GM19025 (cell line): ENCODE results near the gene LORICRIN.

Experiments
- ATAC-seq: cut with Tn5 transposase; IDR thresholded peaks from one replicate; pipeline ENCODE4 v1.9.1; 2021; ENCODE audit warnings: mild to moderate bottlenecking, low read depth, moderate library complexity; ENCODE audit not compliant: unreplicated experiment

Gene LORICRIN

DNA sequence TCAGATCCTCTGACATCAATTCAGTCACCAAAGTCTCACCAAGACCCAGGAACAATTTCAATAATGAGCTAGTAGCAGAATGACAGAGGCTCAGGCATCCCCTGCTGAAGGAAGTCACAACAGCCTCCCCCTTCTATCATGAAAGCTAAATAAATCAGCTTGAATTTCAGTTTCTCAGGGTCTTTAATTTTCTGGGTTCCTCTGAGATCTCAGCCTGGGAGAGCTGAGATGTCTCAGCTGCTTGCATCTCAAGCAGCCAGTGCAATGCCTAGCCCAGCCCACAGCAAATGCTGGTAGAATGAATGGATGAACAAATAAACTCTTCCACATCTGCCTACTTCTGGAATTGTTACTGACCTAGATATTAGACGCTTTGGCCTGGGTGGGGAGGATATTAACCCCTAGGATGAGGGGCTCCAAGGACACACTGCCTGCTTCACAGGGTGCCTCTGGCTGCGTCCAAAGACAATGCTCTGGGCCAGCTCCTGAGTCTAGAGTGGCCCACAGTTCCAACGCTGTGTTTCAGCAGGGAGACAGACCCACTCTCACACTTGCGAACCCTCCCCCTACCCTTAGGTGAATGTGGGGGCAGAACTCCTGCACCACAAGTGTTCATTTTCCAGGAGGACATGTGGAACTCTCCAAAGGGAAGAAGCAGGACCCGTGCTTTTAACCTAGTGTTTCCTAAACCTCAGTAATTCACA, 11.2 kb upstream of the LORICRIN start:
- ATAC-seq: no peak

DNA sequence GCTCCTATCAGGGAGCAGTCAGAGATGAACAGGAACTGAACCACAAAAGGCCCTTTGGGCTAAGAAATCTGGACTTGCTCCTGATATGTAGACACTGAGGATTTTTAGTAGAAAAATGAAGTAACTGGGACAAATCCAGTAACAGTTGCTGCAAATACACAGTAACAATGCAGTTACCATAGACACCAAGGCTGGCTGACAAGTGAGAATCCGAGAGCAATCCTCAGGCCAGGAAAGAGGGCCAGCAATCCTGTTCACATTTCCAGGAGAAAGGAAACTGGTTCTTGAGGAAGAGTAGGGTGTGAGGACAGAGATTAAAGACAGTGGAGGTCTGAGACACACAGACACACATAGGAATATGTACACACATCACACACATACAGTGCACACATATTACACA, 9.3 kb upstream of the LORICRIN start:
- no peak for ATAC-seq

DNA sequence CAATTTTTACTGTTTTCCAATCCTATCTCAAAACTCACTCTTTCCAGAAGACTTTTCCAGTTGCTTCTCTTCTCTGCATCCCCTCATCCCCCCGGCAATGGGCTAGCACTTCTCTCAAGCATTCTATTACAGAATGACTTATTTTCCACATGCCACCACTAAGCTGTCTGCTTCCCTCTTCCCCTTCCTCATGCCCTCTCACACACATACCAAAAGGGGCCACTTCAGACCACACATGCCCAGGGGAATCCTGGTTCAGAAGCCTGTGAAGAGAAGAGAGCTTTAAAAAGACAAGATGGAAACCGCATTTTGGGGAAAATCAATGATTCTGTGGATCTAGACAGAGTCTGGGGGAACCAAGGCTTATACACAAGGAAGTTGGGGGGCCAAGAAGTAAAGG, 8.4 kb upstream of the LORICRIN start:
- no peak for ATAC-seq

DNA sequence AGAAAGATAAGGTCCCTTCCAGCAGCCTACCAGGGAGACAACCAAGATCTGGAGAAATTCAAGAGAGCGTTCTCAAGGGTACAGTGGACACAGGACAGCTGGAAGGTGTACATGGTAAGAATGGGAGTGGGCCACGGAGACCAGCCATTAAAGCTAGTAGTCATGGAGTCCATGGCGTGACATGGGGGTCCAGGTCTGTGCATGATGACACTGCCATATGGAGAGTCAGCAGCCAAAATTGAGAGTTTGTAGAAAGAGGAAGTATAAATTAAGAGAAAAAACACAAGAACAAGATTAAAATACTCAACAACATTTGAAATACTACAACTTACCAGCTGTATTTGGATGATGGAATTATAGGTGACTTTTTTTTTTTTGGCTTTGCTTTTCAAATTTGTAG, 7.9 kb upstream of the LORICRIN start:
- ATAC-seq: no peak

DNA sequence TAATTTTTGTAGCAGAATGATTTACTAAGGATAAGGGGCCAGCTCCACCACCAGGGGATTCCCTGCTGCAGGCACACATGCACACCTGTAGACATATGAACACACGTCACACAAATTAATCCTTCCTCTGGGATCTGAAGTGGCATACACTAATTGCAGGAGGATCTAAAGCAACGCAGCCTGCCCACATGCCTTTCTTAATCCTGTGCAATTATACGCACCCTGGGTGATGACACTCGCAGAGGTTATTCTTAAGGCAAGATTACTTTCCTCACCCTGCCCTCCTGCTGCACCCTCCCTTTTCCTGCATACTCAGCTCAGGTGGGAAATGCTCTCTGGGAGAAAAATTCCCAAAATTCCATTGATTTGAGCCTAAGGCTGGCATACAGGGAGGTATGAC, 7.5 kb upstream of the LORICRIN start:
- no peak for ATAC-seq

DNA sequence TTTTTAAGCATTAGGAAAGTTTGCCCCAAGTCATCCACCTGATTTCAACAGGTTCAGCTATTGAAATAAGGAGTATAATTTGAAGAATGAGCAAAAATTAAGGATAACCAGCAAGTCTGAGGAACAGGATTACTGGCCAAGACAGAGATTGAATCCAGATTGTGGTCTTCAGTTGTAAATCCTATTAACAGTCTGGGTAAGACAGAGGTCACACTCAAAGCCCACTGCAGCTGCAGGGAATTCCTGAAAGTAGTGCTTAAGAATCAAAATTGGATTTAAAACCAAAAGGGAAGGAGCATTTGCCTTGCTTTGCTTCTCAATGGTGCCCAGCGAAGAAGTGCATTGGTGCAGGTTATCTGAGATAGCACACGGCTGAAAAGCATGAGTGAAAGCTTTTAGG, 6.4 kb upstream of the LORICRIN start:
- no peak for ATAC-seq

DNA sequence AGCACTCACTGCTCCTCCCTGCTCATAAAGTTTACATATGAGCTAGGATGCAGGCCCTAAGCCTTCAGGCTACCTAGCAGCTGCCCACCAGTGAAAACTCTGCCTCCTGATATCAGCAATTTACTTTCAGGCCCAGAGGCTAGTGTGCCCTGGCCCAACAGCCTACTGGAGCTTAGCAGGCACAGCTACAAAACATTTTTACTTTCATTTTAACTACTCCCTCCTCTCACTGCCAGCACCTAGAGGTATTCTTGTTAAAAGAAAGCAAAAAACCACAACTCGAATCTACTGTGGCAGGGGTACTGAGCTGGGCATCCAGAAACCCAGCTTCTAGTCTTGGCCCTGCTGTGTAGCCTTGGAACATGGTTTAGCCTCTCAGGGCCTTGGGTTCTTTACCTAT, 5.8 kb upstream of the LORICRIN start:
- peak; percentile 84 for ATAC-seq

DNA sequence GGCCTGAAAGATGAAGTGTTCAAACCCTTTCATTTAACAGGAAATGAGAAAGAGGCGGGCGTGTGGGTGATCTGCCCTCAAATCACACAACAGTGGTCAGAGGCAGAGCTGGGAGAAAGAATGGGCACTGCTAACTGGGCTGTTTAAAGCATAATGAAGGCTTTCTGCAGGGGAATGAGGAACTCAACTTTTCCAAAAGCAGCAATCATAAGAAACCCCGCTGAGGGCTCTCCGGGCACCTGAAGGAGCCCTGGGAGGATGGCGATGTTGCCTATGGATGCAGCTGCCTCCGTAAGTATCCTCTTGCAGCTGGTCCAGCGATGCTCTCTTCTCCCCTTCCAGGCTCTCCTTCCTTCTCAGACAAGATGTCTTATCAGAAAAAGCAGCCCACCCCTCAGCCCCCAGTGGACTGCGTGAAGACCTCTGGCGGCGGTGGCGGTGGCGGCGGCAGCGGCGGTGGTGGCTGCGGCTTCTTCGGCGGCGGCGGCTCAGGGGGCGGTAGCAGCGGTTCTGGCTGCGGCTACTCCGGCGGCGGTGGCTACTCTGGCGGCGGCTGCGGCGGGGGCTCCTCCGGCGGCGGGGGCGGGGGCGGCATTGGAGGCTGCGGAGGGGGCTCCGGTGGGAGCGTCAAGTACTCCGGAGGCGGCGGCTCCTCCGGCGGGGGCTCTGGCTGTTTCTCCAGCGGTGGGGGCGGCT, 1.2 kb downstream of the LORICRIN start:
- no peak for ATAC-seq

DNA sequence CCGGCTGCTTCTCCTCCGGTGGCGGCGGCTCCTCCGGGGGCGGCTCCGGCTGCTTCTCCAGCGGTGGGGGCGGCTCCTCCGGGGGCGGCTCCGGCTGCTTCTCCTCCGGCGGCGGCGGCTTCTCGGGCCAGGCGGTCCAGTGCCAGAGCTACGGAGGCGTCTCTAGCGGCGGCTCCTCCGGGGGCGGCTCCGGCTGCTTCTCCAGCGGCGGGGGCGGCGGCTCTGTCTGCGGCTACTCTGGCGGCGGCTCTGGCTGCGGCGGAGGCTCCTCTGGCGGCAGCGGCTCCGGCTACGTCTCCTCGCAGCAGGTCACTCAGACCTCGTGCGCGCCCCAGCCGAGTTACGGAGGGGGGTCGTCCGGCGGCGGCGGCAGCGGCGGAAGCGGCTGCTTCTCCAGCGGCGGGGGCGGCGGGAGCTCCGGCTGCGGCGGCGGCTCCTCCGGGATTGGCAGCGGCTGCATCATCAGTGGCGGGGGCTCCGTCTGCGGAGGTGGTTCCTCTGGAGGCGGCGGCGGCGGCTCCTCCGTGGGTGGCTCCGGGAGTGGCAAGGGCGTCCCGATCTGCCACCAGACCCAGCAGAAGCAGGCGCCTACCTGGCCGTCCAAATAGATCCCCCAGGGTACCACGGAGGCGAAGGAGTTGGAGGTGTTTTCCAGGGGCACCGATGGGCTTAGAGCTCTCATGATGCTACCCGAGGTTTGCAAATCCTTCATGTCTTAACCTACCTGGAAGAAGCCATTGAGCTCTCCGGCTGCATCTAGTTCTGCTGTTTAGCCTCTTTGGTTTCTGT, 2.0 kb downstream of the LORICRIN start:
- ATAC-seq: no peak

DNA sequence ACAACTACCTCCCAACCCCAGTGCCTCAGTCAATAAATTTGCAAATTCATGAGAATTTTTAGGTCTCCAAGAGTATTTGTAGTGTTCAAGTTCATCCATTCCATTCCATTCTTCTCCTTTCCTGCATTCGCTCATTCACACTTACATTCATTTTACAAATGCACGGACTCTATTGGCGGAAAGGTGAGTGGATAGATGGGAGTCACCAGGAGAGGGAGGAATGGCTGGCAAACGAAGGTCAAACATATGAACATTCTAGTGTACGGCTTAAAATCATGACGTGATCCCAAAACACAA, 2.5 kb downstream of the LORICRIN start:
- ATAC-seq: no peak

DNA sequence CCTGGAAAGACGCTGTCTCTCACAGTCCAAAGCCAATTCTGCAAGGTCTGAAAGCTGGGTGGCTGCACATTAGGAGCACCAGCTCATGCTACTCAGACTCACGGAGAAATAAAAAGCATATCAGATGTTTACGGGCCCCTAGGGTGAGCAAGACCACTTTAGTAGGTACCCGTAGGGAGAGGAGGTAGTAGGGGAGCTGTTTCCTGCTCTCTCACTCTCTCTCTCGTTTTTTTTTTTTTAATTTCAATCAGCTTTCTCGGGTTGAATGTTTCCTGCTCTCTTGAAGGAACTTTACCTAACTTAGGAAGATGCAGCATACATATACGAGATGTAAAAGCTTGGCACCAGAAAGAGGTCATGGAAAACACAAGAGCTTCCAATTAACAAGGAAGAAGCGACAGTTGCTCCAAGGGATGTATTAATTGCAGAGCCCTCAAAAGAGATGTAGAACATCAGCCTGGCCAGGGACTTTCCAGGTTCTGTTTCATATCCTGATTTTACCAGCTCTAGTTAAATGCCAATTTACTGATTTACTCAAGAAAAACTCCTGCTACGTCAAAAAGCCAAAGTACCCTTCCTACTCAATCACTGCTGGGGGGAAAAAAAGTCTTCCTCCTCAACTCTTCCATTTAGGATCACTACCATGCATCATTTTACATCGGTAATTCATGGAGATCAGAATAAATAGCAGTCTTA, 3.1 kb downstream of the LORICRIN start:
- ATAC-seq: no peak

DNA sequence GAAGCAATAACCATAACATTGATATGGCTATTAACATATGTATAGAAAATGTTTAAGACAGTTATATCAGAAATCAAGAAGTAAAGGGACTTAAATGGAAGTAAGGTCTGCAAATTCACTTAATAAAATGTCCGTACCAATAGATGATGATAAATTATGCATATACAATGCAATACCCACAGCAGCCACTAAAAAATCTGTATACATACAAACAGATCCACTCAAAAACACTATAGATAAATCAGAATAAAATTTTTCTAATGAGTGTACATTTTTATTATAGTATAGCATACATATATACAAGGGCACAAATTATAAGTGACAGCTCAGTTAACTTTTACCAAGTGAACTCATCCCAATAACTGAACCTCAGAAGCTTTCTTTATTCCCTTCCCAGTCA, 6.0 kb downstream of the LORICRIN start:
- ATAC-seq: no peak

DNA sequence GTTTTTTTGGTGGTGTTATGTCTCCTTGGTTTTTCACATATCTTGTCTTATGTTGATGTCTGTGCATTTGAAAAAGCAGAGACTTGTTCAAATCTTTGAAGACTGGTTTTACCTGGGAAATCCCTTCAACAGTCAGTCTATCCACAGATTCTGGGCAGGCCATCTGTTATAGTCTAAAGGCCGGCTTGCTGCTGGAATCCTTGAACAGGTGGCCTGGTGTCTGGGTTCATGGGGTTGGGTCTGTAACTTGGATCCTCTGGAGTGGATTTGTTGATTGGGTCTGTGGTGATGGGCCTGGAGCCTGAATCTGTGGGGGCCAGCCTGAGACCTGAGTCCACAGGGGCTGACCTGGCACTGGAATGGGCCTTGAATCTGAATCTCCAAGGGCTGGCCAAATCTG, 12.2 kb downstream of the LORICRIN start:
- no peak for ATAC-seq

DNA sequence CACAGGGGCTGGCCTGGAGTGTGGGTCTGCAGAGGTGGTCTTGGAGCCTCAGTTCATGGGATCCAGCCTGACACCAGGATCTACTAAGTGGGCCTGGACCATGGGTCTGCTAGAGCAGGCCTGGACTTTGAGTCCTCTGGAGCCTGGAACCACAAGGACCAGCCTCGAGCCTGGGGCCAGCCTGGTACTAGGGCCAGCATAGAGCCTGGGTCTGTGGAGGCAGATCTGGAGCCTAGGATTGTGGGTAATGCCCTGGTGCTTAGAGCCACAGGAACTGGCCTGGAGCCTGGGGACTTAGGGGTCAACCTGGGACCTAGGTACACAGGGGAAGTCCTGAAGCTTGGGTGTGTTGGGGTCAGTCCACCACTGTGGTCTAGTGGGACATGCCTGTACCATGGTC, 12.7 kb downstream of the LORICRIN start:
- no peak for ATAC-seq

DNA sequence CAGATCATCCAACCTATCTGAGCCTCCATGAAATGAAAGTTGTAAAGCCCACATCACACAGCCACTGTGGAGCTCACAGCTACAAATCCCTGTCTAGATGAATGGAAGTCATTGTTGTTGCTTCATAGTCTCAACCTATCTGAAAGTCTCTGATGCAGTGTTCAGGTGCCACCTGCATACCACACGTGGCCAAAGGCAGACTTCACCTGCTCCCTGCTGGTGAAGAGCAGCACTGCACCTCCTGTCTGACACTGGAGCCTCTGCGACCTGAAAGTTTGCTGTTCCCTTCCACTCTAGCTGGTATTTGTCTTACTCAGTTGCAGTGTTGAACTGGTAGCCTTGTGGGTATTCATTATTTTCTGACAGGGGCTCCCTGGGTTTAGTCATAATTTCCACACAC, 18.4 kb downstream of the LORICRIN start:
- peak; percentile 69 for ATAC-seq

DNA sequence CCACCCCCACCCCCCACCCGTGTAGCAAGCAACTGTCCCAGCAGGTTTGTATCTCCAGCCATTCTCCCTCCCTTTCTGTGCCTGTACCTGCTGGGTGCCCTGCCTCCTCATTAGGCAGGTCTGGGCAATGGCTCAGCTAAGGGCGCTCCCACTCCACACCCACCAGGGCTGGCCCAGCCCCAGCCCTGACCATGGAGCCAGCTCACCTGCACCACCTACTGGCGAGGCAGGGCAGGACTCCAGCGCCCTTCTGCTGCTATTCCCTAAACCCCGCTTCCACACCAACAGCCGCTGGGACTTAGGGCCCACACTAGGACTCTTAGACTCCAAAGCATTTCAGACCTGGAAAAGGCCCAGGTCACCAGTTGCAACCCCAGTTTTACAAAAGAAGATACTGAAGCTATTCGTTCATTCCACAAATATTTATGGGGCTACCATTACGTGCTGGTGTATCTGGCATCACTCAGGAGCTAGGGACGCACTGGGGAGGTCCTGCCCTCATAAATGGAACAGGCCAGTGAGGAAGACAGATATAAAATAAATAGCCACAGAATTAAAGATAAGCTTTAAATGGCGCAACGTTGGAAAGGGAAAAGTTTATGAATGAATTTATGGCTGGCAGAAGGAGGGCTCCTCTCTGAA, 29.3 kb downstream of the LORICRIN start:
- ATAC-seq: no peak

DNA sequence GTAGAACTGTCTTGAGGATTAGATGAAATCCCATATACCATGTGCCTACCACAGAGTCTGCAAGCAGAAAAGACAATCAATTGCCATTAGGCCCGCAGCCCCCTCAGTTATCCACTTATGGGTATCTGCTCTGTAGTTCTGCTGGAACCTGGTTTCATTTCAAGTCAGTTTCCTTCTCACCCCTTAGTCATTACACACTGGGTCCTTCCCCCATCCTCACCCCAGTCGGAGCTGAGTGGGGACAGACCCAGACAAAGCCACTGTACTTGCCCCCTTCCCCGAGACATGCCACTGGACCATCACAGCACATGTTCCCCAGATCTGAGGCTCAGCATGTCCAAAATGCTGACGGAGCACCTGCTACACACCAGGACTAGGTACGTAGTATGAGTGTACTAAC, 32.0 kb downstream of the LORICRIN start:
- peak; percentile 61 for ATAC-seq

DNA sequence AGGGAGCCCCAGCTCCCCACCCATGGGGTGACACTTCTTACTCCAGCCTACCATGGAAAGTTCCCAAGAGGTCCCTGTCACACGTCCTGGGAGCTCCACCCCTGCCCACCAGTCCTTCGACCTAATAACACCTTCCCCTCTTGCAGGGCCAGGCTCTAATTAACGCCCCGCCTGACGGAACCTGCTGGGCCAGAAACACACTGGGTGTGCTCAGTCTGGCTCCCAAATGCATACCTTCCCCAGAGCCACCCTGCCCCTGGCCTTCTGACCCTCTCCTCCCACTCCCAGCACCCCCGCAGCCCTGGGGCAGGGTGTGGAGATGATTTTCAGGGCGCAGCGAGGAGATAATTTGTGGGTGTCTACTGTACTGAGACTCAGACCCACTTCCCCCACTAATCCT, 32.7 kb downstream of the LORICRIN start:
- no peak for ATAC-seq

DNA sequence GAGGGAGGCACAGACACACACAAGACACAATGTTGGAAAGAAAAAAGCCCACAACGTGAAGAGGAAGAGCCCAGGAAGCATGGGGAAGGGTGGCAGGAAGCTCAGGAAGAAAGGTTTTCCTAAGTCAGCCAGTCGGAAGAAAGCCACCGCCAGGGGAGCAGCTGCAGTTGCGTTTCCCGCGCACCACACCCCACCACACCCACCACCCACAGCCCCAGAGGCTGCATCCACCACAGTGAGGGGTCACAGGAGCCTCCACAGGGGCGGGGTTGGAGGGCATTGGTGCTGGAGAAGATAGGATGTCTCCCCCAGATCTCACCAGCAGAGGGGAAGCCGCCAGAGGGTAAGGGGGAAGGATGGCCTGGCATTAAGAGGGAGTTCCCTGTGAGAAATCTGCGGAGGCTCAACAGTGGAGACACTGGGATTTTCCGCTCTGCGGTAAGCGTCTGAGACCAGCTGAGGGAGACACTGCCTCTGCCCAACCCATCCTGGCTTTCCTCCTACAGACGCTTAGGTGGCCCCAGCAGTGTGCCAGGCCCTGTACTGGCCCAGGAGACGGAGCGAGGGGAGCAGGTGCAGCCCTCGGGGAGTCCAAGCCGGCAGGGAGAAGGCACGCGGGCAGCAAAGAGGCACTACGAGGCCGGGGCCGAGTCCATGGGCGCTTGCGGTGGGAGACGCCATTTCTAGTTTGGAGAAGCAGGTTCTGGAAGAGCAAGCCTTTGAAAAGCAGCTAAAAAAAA, 33.4 kb downstream of the LORICRIN start:
- ATAC-seq: no peak

DNA sequence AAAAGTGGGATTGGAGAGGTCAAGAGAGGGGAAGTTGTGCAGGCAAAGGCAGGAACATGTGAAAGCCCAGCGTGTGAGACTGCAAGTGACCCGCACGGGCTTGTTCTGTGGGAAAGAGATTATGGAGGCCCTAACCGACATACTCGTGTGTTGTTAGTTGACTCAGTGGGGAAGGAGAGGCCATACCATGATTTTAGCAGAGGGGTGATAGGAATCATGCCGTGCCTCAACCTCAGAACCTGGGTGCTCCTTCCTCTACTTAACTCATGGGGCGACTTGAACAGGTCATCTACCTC, 33.9 kb downstream of the LORICRIN start:
- ATAC-seq: no peak
